ENCODE results near the gene CDC25B.

DNA sequence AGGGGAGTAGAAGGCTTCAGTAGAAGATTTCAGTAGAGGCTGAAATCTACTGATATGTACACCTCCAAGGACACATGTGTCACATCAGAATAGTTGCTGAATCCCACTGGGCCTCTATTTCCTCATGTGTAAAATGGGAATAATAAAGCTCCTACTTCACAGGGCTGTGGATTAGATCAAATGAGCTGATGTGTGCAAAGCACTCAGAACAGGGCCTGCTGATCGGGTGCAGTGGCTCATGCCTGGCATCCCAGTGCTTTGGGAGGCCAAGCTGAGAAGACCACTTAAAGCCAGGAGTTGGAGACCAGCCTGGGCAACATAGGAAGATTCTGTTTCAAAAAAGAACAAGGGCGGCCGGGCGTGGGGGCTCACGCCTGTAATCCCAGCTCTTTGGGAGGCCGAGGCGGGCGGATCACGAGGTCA, 16.2 kb downstream of the CDC25B start:
- TF ChIP-seq, protein P1, sequence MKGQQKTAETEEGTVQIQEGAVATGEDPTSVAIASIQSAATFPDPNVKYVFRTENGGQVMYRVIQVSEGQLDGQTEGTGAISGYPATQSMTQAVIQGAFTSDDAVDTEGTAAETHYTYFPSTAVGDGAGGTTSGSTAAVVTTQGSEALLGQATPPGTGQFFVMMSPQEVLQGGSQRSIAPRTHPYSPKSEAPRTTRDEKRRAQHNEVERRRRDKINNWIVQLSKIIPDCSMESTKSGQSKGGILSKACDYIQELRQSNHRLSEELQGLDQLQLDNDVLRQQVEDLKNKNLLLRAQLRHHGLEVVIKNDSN (IDR thresholded peaks at IDR 0.05; ENCODE audit: borderline replicate concordance, extremely low read length, insufficient read depth, low read depth, low read length) = no peak
- TF ChIP-seq MTA2 (IDR thresholded peaks at IDR 0.05; ENCODE audit: low read depth) = no peak

Measured in GM12878 (cell line).